K562 (cell line): ENCODE results near the gene METRN. TPM values are rescaled to one million over a fixed set of nuclear protein-coding genes. Genes with fewer than 3 reads are reported as not detected.

Experiments used
- ATAC-seq: fragments of 200-7000 bp; cut with Tn5 transposase; 3 replicates; pipeline ENCODE4 v1.9.1; 2020; ENCODE audit warnings: moderate library complexity
- BruUV-seq: library from RNA; stranded (reverse); fragments of 400-500 nt; replicated peaks from 2 replicates; lab custom pipeline; 2021; lab: Mats Ljungman, UMichigan
- CTCF ChIA-PET: fragments of 300-600 bp; formaldehyde crosslinking; extraction: SDS; loops from one replicate; lab custom pipeline; 2021; ENCODE audit warnings: low intra/inter-chr PET ratio; lab: Yijun Ruan, JAX
- POLR2A ChIA-PET: fragments of 300-600, 350-650 bp; sonication (Branson Sonifier 250); formaldehyde crosslinking; extraction: SDS; loops from one replicate; lab custom pipeline; 2021; ENCODE audit warnings: antibody characterized with exemption, inconsistent platforms; lab: Yijun Ruan, JAX
- DNase-seq, 4 experiments: peaks; one replicate each; pipeline versions ENCODE4 v3.0.0 to v3.0.0-alpha.2; 2011 to 2018; ENCODE audit warnings: low spot score in 3 of 4, mixed read lengths in 3 of 4; ENCODE audit errors: extremely low read depth in 1 of 4
- FAIRE-seq: peaks from 2 replicates; lab custom pipeline; 2011; peaks lifted over from hg19 to GRCh38; lab: Jason Lieb, UNC
- H2AFZ ChIP-seq: 2 replicates; pipeline ENCODE4 v1.6.0; 2011; ENCODE audit warnings: low read depth, low read length, control low read depth, inconsistent platforms
- H3K27ac ChIP-seq: fragments of 200-600 bp; 3 replicates; pipeline ENCODE4 v1.8.0; 2011; ENCODE audit warnings: low read depth, mild to moderate bottlenecking, control low read depth, inconsistent platforms, low read length, moderate library complexity, mixed read lengths; ENCODE audit errors: extremely low read depth
- H3K27me3 ChIP-seq, 2 experiments: fragments of 300-600 bp in 1 of 2; 2 replicates in 1 of 2; 3 replicates in 1 of 2; pipeline versions ENCODE4 v1.6.0 to v1.8.0; 2011; ENCODE audit warnings: inconsistent platforms in 2 of 2, low read length in 2 of 2, mild to moderate bottlenecking in 1 of 2, mixed read lengths in 1 of 2, moderate library complexity in 1 of 2; ENCODE audit not compliant: control insufficient read depth in 2 of 2, insufficient read depth in 2 of 2
- H3K36me3 ChIP-seq: fragments of 300-600 bp; 3 replicates; pipeline ENCODE4 v1.8.0; 2011; ENCODE audit warnings: mild to moderate bottlenecking, low read length, inconsistent platforms; ENCODE audit not compliant: control insufficient read depth, insufficient read depth
- H3K4me1 ChIP-seq, 2 experiments: fragments of 200-600 bp in 1 of 2; replicated peaks in 1 of 2; 2 replicates in 1 of 2; 3 replicates in 1 of 2; pipeline versions ENCODE4 v1.5.1 to v1.8.0; 2011; ENCODE audit warnings: inconsistent platforms in 2 of 2, low read length in 2 of 2, mild to moderate bottlenecking in 1 of 2, mixed read lengths in 1 of 2, moderate library complexity in 1 of 2; ENCODE audit not compliant: control insufficient read depth in 2 of 2, insufficient read depth in 2 of 2
- H3K4me2 ChIP-seq: 2 replicates; pipeline ENCODE4 v1.6.1; 2011; ENCODE audit warnings: low read length, control low read depth, inconsistent platforms, mixed read lengths; ENCODE audit not compliant: insufficient read depth
- H3K4me3 ChIP-seq: fragments of 200-600 bp; sonication (generic), shearing (Covaris generic); 2 replicates; pipeline ENCODE4 v1.5.1; 2016; ENCODE audit warnings: control low read depth, inconsistent platforms
- H3K79me2 ChIP-seq: fragments of 200-600 bp; 3 replicates; pipeline ENCODE4 v1.8.0; 2011; ENCODE audit warnings: low read length, inconsistent platforms; ENCODE audit not compliant: control insufficient read depth, insufficient read depth
- H3K9ac ChIP-seq, 2 experiments: 2 replicates each; pipeline versions ENCODE4 v1.6.0 to v1.6.1; 2011; ENCODE audit warnings: low read depth in 2 of 2, low read length in 2 of 2, control low read depth in 1 of 2, inconsistent platforms in 1 of 2, mild to moderate bottlenecking in 1 of 2, mixed read lengths in 1 of 2; ENCODE audit not compliant: insufficient read depth in 1 of 2
- H3K9me1 ChIP-seq: one replicate; pipeline ENCODE4 v1.6.0; 2011; ENCODE audit warnings: inconsistent platforms, mild to moderate bottlenecking, low read length, moderate library complexity; ENCODE audit not compliant: control insufficient read depth, insufficient read depth
- H3K9me3 ChIP-seq: replicated peaks from 2 replicates; pipeline ENCODE4 v1.5.1; 2011; ENCODE audit warnings: low read depth, low read length, inconsistent platforms; ENCODE audit not compliant: control insufficient read depth, insufficient read depth
- H4K20me1 ChIP-seq: replicated peaks from 2 replicates; pipeline ENCODE4 v1.6.1; 2011; ENCODE audit warnings: low read length, inconsistent platforms, mixed read lengths; ENCODE audit not compliant: control insufficient read depth, insufficient read depth
- FOS ChIP-seq: IDR thresholded peaks from 3 replicates; pipeline ENCODE4 v1.6.1; 2011; ENCODE audit not compliant: insufficient read length; ENCODE audit errors: extremely low read depth
- KDM5B ChIP-seq: fragments of 200-600 bp; sonication (generic); IDR thresholded peaks from 2 replicates; pipeline ENCODE4 v1.6.1; 2012; ENCODE audit warnings: low read depth, mild to moderate bottlenecking, moderate library complexity, low read length, control low read depth, inconsistent platforms; ENCODE audit not compliant: insufficient replicate concordance
- SAFB ChIP-seq: fragments of 200-400 bp; formaldehyde crosslinking; IDR thresholded peaks from 2 replicates; pipeline ENCODE4 v1.6.1; 2017; ENCODE audit warnings: low read depth, low read length, borderline replicate concordance
- TCF7 ChIP-seq: sonication (generic); IDR thresholded peaks from 2 replicates; pipeline ENCODE4 v1.6.1; 2016; ENCODE audit warnings: antibody characterized with exemption, borderline replicate concordance
- VEZF1 ChIP-seq: fragments of 200-800 bp; sonication (Bioruptor generic); IDR thresholded peaks from 2 replicates; pipeline ENCODE4 v1.6.1; 2017; ENCODE audit warnings: missing genetic modification characterization, missing compliant biosample characterization
- WGBS: fragments of 100-300 bp; shearing (Covaris generic); methylation state at CpG from one replicate; pipeline ENCODE4 v1.1.6; 2016; ENCODE audit warnings: low coverage, mixed read lengths; ENCODE audit not compliant: insufficient coverage; ENCODE audit errors: missing lambda C conversion rate; 5-methylcytosine and 5-hydroxymethylcytosine counted together
- in situ Hi-C: fragments of 300-500 bp; cut with MboI; formaldehyde crosslinking; loops from 4 replicates; pipeline ENCODE4 v1.15.0; 2018; ENCODE audit warnings: inconsistent platforms, mixed read lengths
- intact Hi-C: fragments of 100-400 bp; cut with micrococcal nuclease; formaldehyde crosslinking; loops from 2 replicates; pipeline ENCODE4 v1.14.2; 2022
- polyA plus RNA-seq, 8 experiments: library from polyadenylated mRNA; depleted of rRNA in 4 of 8; stranded (reverse) in 5 of 8; unstranded in 3 of 8; fragments of >200 nt; fragmentation: Nextera tagmentation in 2 of 8; fragmentation: Illumina TruSeq in 1 of 8; extraction: Ambion mirVana in 2 of 8; extraction: Trizol in 1 of 8; gene quantifications; 2 replicates each; pipeline versions ENCODE4 v1.2.1 to v1.2.3, GENCODE V29; 2011 to 2014; ENCODE audit warnings: inconsistent platforms in 1 of 8, missing spikeins in 1 of 8
- total RNA-seq, 7 experiments: library from RNA; depleted of rRNA in 6 of 7; stranded (reverse); fragments of >200 nt in 6 of 7; fragmentation: Illumina TruSeq in 2 of 7; extraction: Trizol in 2 of 7; gene quantifications; 2 replicates each; pipeline versions ENCODE4 v1.2.1 to v1.2.3, GENCODE V29; 2011 to 2021; ENCODE audit warnings: low replicate concordance in 1 of 7
- TF ChIP-seq, protein P1 (sequence below): IDR thresholded peaks from 2 replicates; pipeline ENCODE4 v1.6.1; 2011; ENCODE audit not compliant: insufficient read length; ENCODE audit errors: extremely low read depth

METRN gene
- total and polyA plus RNA-seq, 9 of the 15 experiments (the other 6 are each of a cell fraction or from before 2014, with no cell fraction given), result 0.20 to 89.8 (median 15.4) TPM

GRCh38 chr16:693766-694165, 21.2 kb upstream of the METRN start:
- intact Hi-C loops, result no loop called here
- H3K27ac ChIP-seq, result no peak overlapping the region
- ATAC-seq (no peak), DNase-seq (peak in 2 of 4 experiments; percentile 40 to 42), FAIRE-seq (no peak)
- peaks cover 2 to 7% of the 10 kb centered on the region in 2 experiments; a peak in 2 of 5 replicates for H3K27me3 ChIP-seq
- 75% methylated on average over 11 of the region's 37 CpGs for WGBS
- peak; percentile 17; the same call in 1 of the 2 replicates for TF ChIP-seq VEZF1 (CRISPR knock-in tag)
- no peak for TF ChIP-seq FOS
- no peak for TF ChIP-seq TCF7
- TF ChIP-seq, protein P1, sequence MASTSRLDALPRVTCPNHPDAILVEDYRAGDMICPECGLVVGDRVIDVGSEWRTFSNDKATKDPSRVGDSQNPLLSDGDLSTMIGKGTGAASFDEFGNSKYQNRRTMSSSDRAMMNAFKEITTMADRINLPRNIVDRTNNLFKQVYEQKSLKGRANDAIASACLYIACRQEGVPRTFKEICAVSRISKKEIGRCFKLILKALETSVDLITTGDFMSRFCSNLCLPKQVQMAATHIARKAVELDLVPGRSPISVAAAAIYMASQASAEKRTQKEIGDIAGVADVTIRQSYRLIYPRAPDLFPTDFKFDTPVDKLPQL, result no peak
- no peak for TF ChIP-seq KDM5B
- TF ChIP-seq SAFB, result 0 out of 2 replicates have a peak, but pooled peaks have one; percentile 5
- H3K9me3 ChIP-seq, result no peaks in the 10 kb centered on the region
- no peaks in the 10 kb centered on the region for H4K20me1 ChIP-seq
- BruUV-seq, result no TSS peak
- POLR2A ChIA-PET, result interaction anchor here (0.6 kb wide), 1 partner anchor 20 kb away, joined by 3 read pairs; no protein-coding TSS in a partner anchor
- peaks cover 12 to 67% of the 10 kb centered on the region in 2 experiments for H3K4me1 ChIP-seq
- H3K36me3 ChIP-seq, result peaks cover 6% of the 10 kb centered on the region; the same call in 1 of the 3 replicates
- H3K4me2 ChIP-seq, result no peak overlapping the region
- no peak overlapping the region for H2AFZ ChIP-seq
- in situ Hi-C loops, result no loop called here
- H3K79me2 ChIP-seq, result peaks cover 16% of the 10 kb centered on the region; the same call in 2 of the 3 replicates
- CTCF ChIA-PET, result no interaction called here
- H3K9ac ChIP-seq, result no peak overlapping the region
- H3K4me3 ChIP-seq, result no peak overlapping the region; the same call in 1 of the 2 replicates
- peaks cover 5% of the 10 kb centered on the region for H3K9me1 ChIP-seq
